Measurements from ENCODE around the gene BNIP5. TPM values are rescaled to one million over a fixed set of nuclear protein-coding genes. Genes with fewer than 3 reads are reported as not detected.

BNIP5 gene
- total and polyA plus RNA-seq, 2 of the 13 experiments (the other 11 are each of a cell fraction or from before 2014, with no cell fraction given) = not detected

Other genes starting within 250 kb of the BNIP5 start
- gene MAPK13, start 206.4 kb downstream of the BNIP5 start, total RNA-seq (2016; rRNA removed; fragmentation: Illumina TruSeq; extraction: Trizol) = 12.7 and 17.8 TPM in 2 replicates
- gene MAPK13, start 206.4 kb downstream of the BNIP5 start, polyA plus RNA-seq (2011; rRNA removed) = 43.4 and 48.6 TPM in 2 replicates
- gene BRPF3, start 140.1 kb downstream of the BNIP5 start, total RNA-seq (2016; rRNA removed; fragmentation: Illumina TruSeq; extraction: Trizol) = 12.3 and 14.7 TPM in 2 replicates
- gene BRPF3, start 140.1 kb downstream of the BNIP5 start, polyA plus RNA-seq (2011; rRNA removed) = 22.9 and 25.2 TPM in 2 replicates
- gene PNPLA1, start 66.8 kb downstream of the BNIP5 start, total RNA-seq (2016; rRNA removed; fragmentation: Illumina TruSeq; extraction: Trizol) = not detected in 2 replicates
- gene PNPLA1, start 66.8 kb downstream of the BNIP5 start, polyA plus RNA-seq (2011; rRNA removed) = not detected in 2 replicates
- not detected in 2 replicates for gene ETV7, start 50.8 kb upstream of the BNIP5 start, total RNA-seq (2016; rRNA removed; fragmentation: Illumina TruSeq; extraction: Trizol)
- not detected in 2 replicates for gene ETV7, start 50.8 kb upstream of the BNIP5 start, polyA plus RNA-seq (2011; rRNA removed)
- not detected in 2 replicates for gene PXT1, start 106.0 kb upstream of the BNIP5 start, total RNA-seq (2016; rRNA removed; fragmentation: Illumina TruSeq; extraction: Trizol)
- gene PXT1, start 106.0 kb upstream of the BNIP5 start, polyA plus RNA-seq (2011; rRNA removed) = 0.04 TPM in 1 of 2 replicates, not detected in the other
- gene KCTD20, start 106.1 kb upstream of the BNIP5 start, total RNA-seq (2016; rRNA removed; fragmentation: Illumina TruSeq; extraction: Trizol) = 67.1 and 103 TPM in 2 replicates
- 44.7 and 52.7 TPM in 2 replicates for gene KCTD20, start 106.1 kb upstream of the BNIP5 start, polyA plus RNA-seq (2011; rRNA removed)
- gene STK38, start 210.6 kb upstream of the BNIP5 start, total RNA-seq (2016; rRNA removed; fragmentation: Illumina TruSeq; extraction: Trizol) = 20.7 and 25.5 TPM in 2 replicates
- gene STK38, start 210.6 kb upstream of the BNIP5 start, polyA plus RNA-seq (2011; rRNA removed) = 10.3 and 10.7 TPM in 2 replicates

Measured in HepG2 (cell line).